HCT116 (cell line): Measurements from ENCODE around the gene NAPB. TPM values are rescaled to one million over a fixed set of nuclear protein-coding genes. Genes with fewer than 3 reads are reported as not detected.

Source experiments
- ATAC-seq: fragments of 200-7000 bp; cut with Tn5 transposase; 2 replicates; pipeline ENCODE4 v1.9.1; 2020; ENCODE audit warnings: mild to moderate bottlenecking, moderate library complexity
- BruUV-seq: library from RNA; stranded (reverse); fragments of 400-500 nt; replicated peaks from 2 replicates; lab custom pipeline; 2021; lab: Mats Ljungman, UMichigan
- CTCF ChIA-PET: fragments of 300-600 bp; sonication (Branson Sonifier 250); formaldehyde crosslinking; loops from one replicate; lab custom pipeline; 2021; ENCODE audit warnings: antibody characterized with exemption; lab: Charles Lee
- POLR2A ChIA-PET: fragments of 300-600, 350-600 bp; sonication (Branson Sonifier 250); formaldehyde crosslinking; loops from one replicate; lab custom pipeline; 2021; ENCODE audit warnings: antibody characterized with exemption; lab: Charles Lee
- RAD21 ChIA-PET, 2 experiments: fragments of 300-600 bp; sonication (Branson Sonifier 250); formaldehyde crosslinking; loops; one replicate each; lab custom pipeline; 2023; ENCODE audit warnings: low total read pairs in 2 of 2; ENCODE audit not compliant: uncharacterized antibody in 2 of 2, unreplicated experiment in 2 of 2, low non-redundant PET in 1 of 2; lab: Charles Lee
- DNase-seq: peaks from one replicate; pipeline ENCODE4 v3.0.0-alpha.2; 2010; ENCODE audit warnings: low read depth, low spot score
- H2AFZ ChIP-seq: fragments of 200-600 bp; shearing (Covaris generic), sonication (generic); 2 replicates; pipeline ENCODE4 v1.6.1; 2017; ENCODE audit warnings: low read depth, mixed run types, mixed read lengths, antibody characterized with exemption, low read length; ENCODE audit not compliant: poor library complexity, severe bottlenecking
- H3K27ac ChIP-seq: 2 replicates; pipeline ENCODE4 v1.5.1; 2012; ENCODE audit warnings: low read depth, low read length
- H3K27me3 ChIP-seq: fragments of 200-600 bp; sonication (generic); 2 replicates; pipeline ENCODE4 v1.6.1; 2016; ENCODE audit warnings: mixed run types, low read length, mixed read lengths; ENCODE audit not compliant: insufficient read depth
- H3K36me3 ChIP-seq, 2 experiments: fragments of 200-500 bp in 1 of 2; fragments of 200-600 bp in 1 of 2; sonication (Bioruptor generic) in 1 of 2; sonication (generic) in 1 of 2; 2 replicates each; pipeline versions ENCODE4 v1.5.1 to v1.6.1; 2014 to 2016; ENCODE audit warnings: low read length in 2 of 2, inconsistent platforms in 1 of 2, mixed read lengths in 1 of 2, mixed run types in 1 of 2; ENCODE audit not compliant: insufficient read depth in 2 of 2, control insufficient read depth in 1 of 2
- H3K4me1 ChIP-seq, 2 experiments: fragments of 200-600 bp in 1 of 2; sonication (generic) in 1 of 2; 2 replicates each; pipeline versions ENCODE4 v1.5.1 to v1.6.1; 2012 to 2017; ENCODE audit warnings: low read length in 2 of 2, inconsistent platforms in 1 of 2, mild to moderate bottlenecking in 1 of 2, mixed read lengths in 1 of 2, mixed run types in 1 of 2, moderate library complexity in 1 of 2; ENCODE audit not compliant: insufficient read depth in 2 of 2, control insufficient read depth in 1 of 2
- H3K4me2 ChIP-seq: fragments of 200-600 bp; sonication (generic); 2 replicates; pipeline ENCODE4 v1.6.1; 2017; ENCODE audit warnings: mixed run types, low read length, mixed read lengths
- H3K4me3 ChIP-seq, 2 experiments: fragments of 200-600 bp in 1 of 2; sonication (generic) in 1 of 2; replicated peaks in 1 of 2; 2 replicates each; pipeline ENCODE4 v1.5.1; 2011 to 2016; ENCODE audit warnings: low read length in 2 of 2, control low read depth in 1 of 2, low read depth in 1 of 2, mild to moderate bottlenecking in 1 of 2, mixed read lengths in 1 of 2, mixed run types in 1 of 2
- H3K79me2 ChIP-seq: fragments of 200-600 bp; sonication (generic); 2 replicates; pipeline ENCODE4 v1.6.1; 2017; ENCODE audit warnings: mild to moderate bottlenecking, mixed run types, low read length, moderate library complexity, mixed read lengths; ENCODE audit not compliant: insufficient read depth
- H3K9ac ChIP-seq: fragments of 200-600 bp; sonication (generic); 2 replicates; pipeline ENCODE4 v1.6.1; 2016; ENCODE audit warnings: low read length, mixed read lengths
- H3K9me2 ChIP-seq: fragments of 200-600 bp; sonication (generic), shearing (Covaris generic); 2 replicates; pipeline ENCODE4 v1.6.1; 2017; ENCODE audit warnings: mixed run types, mild to moderate bottlenecking, moderate library complexity; ENCODE audit not compliant: insufficient read depth
- H3K9me3 ChIP-seq, 2 experiments: fragments of 200-500 bp in 1 of 2; fragments of 200-600 bp in 1 of 2; sonication (Bioruptor generic) in 1 of 2; sonication (generic) in 1 of 2; 2 replicates each; pipeline ENCODE4 v1.6.1; 2014 to 2017; ENCODE audit warnings: low read length in 2 of 2, mixed read lengths in 2 of 2, inconsistent platforms in 1 of 2, low read depth in 1 of 2, mild to moderate bottlenecking in 1 of 2, mixed run types in 1 of 2, moderate library complexity in 1 of 2; ENCODE audit not compliant: control insufficient read depth in 1 of 2, insufficient read depth in 1 of 2
- H4K20me1 ChIP-seq: fragments of 200-600 bp; sonication (generic), shearing (Covaris generic); 2 replicates; pipeline ENCODE4 v1.6.1; 2017; ENCODE audit warnings: mixed run types, mild to moderate bottlenecking, moderate library complexity; ENCODE audit not compliant: insufficient read depth
- ATF3 ChIP-seq: IDR thresholded peaks from 2 replicates; pipeline ENCODE4 v1.6.1; 2012
- CEBPB ChIP-seq: IDR thresholded peaks from 2 replicates; pipeline ENCODE4 v1.6.1; 2012; ENCODE audit warnings: low read depth
- ELF1 ChIP-seq: IDR thresholded peaks from 2 replicates; pipeline ENCODE4 v1.6.1; 2012; ENCODE audit warnings: low read depth, borderline replicate concordance
- EZH2 ChIP-seq: fragments of 200-600 bp; sonication (generic); IDR thresholded peaks from 2 replicates; pipeline ENCODE4 v1.6.1; 2017; ENCODE audit warnings: antibody characterized with exemption, mixed run types
- FOSL1 ChIP-seq: IDR thresholded peaks from 2 replicates; pipeline ENCODE4 v1.6.1; 2012; ENCODE audit warnings: low read depth
- SIN3A ChIP-seq: IDR thresholded peaks from 2 replicates; pipeline ENCODE4 v1.6.1; 2012; ENCODE audit warnings: low read depth
- TCF7L2 ChIP-seq: IDR thresholded peaks from 2 replicates; pipeline ENCODE4 v1.7.0; 2011; ENCODE audit warnings: borderline replicate concordance, inconsistent platforms; ENCODE audit not compliant: insufficient read depth, insufficient read length; ENCODE audit errors: extremely low read depth
- ZFX ChIP-seq: fragments of 450-650 bp; IDR thresholded peaks from 2 replicates; pipeline ENCODE4 v1.6.1; 2017
- ZNF274 ChIP-seq: fragments of 200-500 bp; sonication (Bioruptor generic); IDR thresholded peaks from 2 replicates; pipeline ENCODE4 v1.6.1; 2014; ENCODE audit warnings: mild to moderate bottlenecking, low read depth, low read length, inconsistent platforms
- intact Hi-C: fragments of 100-400 bp; cut with micrococcal nuclease; formaldehyde crosslinking; loops from 2 replicates; pipeline ENCODE4 v1.10.0; 2022
- total RNA-seq: library from RNA; stranded (reverse); gene quantifications from one replicate; pipeline ENCODE4 v1.2.1, GENCODE V29; 2021; ENCODE audit not compliant: unreplicated experiment
- TF ChIP-seq, protein P1 (sequence below): IDR thresholded peaks from 2 replicates; pipeline ENCODE4 v1.6.1; 2012

NAPB gene
- total RNA-seq, 1 experiment from 2014 or later = 7.9 TPM

- TF ChIP-seq ZNF274 (no peak), CEBPB (no peak), ELF1 (no peak), TCF7L2 (no peak), ZFX (no peak), EZH2 (no peak), FOSL1 (no peak), ATF3 (no peak)
Observed at GRCh38 chr20:23386304-23387117, 34.8 kb downstream of the NAPB start (continued).

DNA sequence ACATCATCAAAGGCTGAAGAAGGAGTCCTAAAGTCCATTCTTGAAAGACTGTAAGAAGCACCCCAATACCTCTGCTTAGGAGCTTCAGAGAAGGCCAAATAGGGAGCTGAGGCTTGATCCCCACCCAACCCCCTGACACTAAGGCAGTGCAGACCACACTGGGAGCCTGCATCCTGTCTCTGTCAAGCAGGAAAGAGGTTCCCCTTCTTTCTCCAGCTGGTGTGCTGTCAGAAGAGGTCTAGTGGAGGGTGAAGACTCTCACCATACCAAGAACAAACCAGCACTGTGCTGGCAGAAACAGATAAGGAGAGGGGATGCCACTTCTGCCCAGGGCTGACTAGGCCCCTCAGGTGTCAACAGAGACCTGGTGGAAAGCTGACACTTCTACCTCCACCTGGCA lies 39.4 kb downstream of the NAPB start:
- Histone ChIP-seq H3K4me3 (no peak overlapping the region), H3K4me2 (no peak overlapping the region), H3K36me3 (peaks cover 4 to 6% of the 10 kb centered on the region in 2 experiments; a peak in 3 of 4 replicates), H4K20me1 (no peaks in the 10 kb centered on the region), H3K27ac (no peak overlapping the region), H3K79me2 (peaks cover 7% of the 10 kb centered on the region; the same call in 1 of the 2 replicates), H3K9ac (no peak overlapping the region), H3K9me3 (0 out of 4 replicates have a peak, but pooled peaks cover 0 to 5% of the 10 kb centered on the region in 2 experiments), H3K9me2 (no peaks in the 10 kb centered on the region), H2AFZ (no peak overlapping the region), H3K27me3 (no peaks in the 10 kb centered on the region), H3K4me1 (no peaks in the 10 kb centered on the region)
- ATAC-seq (no peak), DNase-seq (no peak)
- POLR2A ChIA-PET = no interaction called here
- TF ChIP-seq SIN3A (no peak), FOSL1 (no peak), ELF1 (no peak), ZNF274 (no peak)
- TF ChIP-seq, protein P1, sequence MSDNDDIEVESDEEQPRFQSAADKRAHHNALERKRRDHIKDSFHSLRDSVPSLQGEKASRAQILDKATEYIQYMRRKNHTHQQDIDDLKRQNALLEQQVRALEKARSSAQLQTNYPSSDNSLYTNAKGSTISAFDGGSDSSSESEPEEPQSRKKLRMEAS = no peak
- CTCF ChIA-PET = no interaction called here
- RAD21 ChIA-PET = no interaction called here
- intact Hi-C loops = no loop called here
- no TSS peak for BruUV-seq
